OCI-LY1 (cell line): ENCODE results near the gene SGPP2.

Experiments used
- CTCF ChIP-seq: fragments of 200-600 bp; sonication (generic), shearing (Covaris generic); IDR thresholded peaks from 2 replicates; pipeline ENCODE4 v1.5.1; 2017; ENCODE audit warnings: mild to moderate bottlenecking, antibody characterized with exemption, low read length, moderate library complexity, mixed read lengths
- EZH2 ChIP-seq: fragments of 200-600 bp; sonication (generic), shearing (Covaris generic); IDR thresholded peaks from 2 replicates; pipeline ENCODE4 v1.8.0; 2017; ENCODE audit warnings: borderline replicate concordance, mixed run types, mild to moderate bottlenecking, antibody characterized with exemption, low read length, moderate library complexity, mixed read lengths

DNA sequence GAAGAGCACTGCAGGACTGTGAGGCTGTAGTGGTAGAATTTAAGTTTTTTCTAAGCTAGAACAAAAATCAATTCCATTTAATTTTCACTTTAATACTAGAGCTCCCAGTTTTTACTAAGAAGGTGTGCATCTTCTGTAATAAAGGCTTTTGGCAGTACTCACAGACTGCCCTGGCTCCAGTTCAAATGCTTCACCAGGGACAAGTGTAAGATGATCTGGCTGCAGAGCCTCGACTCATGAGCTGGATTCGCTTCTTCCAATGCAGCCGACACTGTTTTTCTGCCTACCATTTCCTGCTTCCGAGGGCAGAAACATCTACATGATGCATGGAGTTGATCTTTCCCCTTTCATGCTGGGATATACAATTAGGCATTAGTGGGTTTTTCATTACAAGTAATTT lies 144.5 kb downstream of the SGPP2 start:
- TF ChIP-seq CTCF (no peak), EZH2 (no peak)
